Measurements from ENCODE around the gene SH3BGRL. TPM values are rescaled to one million over a fixed set of nuclear protein-coding genes. Genes with fewer than 3 reads are reported as not detected.

Gene SH3BGRL
- total RNA-seq, 1 donor from 2014 or later, result 91.9 TPM

- H3K9me3 ChIP-seq, result no peaks in the 10 kb centered on the region
- H3K27ac ChIP-seq, result no peak overlapping the region
- no peak overlapping the region for H3K4me3 ChIP-seq
- no peaks in the 10 kb centered on the region for H3K4me1 ChIP-seq
- H3K27me3 ChIP-seq, result no peaks in the 10 kb centered on the region
- intact Hi-C loops (cut with DNase I), result no loop called here
- TF ChIP-seq, protein P1, sequence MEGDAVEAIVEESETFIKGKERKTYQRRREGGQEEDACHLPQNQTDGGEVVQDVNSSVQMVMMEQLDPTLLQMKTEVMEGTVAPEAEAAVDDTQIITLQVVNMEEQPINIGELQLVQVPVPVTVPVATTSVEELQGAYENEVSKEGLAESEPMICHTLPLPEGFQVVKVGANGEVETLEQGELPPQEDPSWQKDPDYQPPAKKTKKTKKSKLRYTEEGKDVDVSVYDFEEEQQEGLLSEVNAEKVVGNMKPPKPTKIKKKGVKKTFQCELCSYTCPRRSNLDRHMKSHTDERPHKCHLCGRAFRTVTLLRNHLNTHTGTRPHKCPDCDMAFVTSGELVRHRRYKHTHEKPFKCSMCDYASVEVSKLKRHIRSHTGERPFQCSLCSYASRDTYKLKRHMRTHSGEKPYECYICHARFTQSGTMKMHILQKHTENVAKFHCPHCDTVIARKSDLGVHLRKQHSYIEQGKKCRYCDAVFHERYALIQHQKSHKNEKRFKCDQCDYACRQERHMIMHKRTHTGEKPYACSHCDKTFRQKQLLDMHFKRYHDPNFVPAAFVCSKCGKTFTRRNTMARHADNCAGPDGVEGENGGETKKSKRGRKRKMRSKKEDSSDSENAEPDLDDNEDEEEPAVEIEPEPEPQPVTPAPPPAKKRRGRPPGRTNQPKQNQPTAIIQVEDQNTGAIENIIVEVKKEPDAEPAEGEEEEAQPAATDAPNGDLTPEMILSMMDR (IDR thresholded peaks at IDR 0.05), result no peak
- H3K36me3 ChIP-seq, result no peaks in the 10 kb centered on the region
- DNase-seq (ENCODE audit: low spot score in 2 of 2), result no peak
Measured at GRCh38 chrX:81208916-81209315, 7.0 kb downstream of the SH3BGRL start.

- Histone ChIP-seq H3K9me3 (no peaks in the 10 kb centered on the region), H3K4me1 (no peaks in the 10 kb centered on the region), H3K36me3 (no peaks in the 10 kb centered on the region), H3K27ac (no peak overlapping the region), H3K4me3 (no peak overlapping the region), H3K27me3 (no peaks in the 10 kb centered on the region)
- TF ChIP-seq, protein P1 (IDR thresholded peaks at IDR 0.05), result no peak
- intact Hi-C loops (cut with DNase I), result no loop called here
- no peak for DNase-seq (ENCODE audit: low spot score in 2 of 2)
Measured at GRCh38 chrX:81215685-81216084, 13.8 kb downstream of the SH3BGRL start.

GRCh38 chrX:81229229-81229628 is 27.3 kb downstream of the SH3BGRL start:
- Histone ChIP-seq H3K4me1 (no peaks in the 10 kb centered on the region), H3K27ac (no peak overlapping the region), H3K4me3 (no peak overlapping the region), H3K27me3 (no peaks in the 10 kb centered on the region), H3K36me3 (no peaks in the 10 kb centered on the region), H3K9me3 (no peaks in the 10 kb centered on the region)
- intact Hi-C loops (cut with DNase I), result no loop called here
- TF ChIP-seq, protein P1 (IDR thresholded peaks at IDR 0.05), result no peak
- DNase-seq (ENCODE audit: low spot score in 2 of 2), result no peak

DNA sequence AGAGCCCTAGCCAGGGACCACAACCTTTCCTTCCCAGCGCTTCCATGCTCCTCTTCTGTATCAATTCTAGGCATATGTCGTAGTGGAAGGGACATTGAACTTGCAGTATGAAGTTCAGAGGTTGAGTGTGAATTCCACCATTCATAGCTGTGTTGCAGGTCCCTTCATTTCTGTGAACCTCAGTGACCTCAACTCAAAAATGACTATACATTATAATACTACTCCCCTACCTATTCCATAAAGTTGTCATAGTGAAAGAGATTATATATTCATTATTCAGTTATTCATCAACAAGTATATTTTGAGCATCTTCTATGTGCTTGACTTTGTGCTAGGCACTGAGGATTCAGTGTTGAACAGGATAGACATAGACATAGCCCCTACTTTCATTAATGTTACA is 28.0 kb downstream of the SH3BGRL start:
- TF ChIP-seq, protein P1 (IDR thresholded peaks at IDR 0.05), result no peak
- Histone ChIP-seq H3K36me3 (no peaks in the 10 kb centered on the region), H3K4me3 (no peak overlapping the region), H3K9me3 (no peaks in the 10 kb centered on the region), H3K27me3 (no peaks in the 10 kb centered on the region), H3K27ac (no peak overlapping the region), H3K4me1 (no peaks in the 10 kb centered on the region)
- intact Hi-C loops (cut with DNase I), result no loop called here
- no peak for DNase-seq (ENCODE audit: low spot score in 2 of 2)

DNA sequence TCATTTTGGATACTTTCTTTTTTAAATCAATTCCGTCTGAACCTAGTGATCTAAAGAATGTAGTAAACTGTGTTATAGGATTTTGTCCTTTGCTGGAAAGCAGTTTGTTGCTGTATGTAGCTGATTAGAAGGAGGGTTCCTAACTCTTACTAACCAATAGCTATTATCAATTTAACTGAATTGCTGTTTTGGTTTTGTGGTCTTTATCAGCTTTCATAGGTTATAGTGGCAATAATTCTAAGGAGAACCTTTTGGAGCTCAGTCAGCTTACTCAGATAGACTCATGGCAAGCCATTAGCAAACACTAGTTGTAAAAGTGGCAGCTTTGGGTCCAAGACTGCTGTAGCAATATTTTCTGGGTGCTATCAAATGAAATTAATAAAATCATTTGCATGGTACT is 29.6 kb downstream of the SH3BGRL start:
- TF ChIP-seq, protein P1 (IDR thresholded peaks at IDR 0.05), result no peak
- intact Hi-C loops (cut with DNase I), result no loop called here
- Histone ChIP-seq H3K4me3 (no peak overlapping the region), H3K4me1 (no peaks in the 10 kb centered on the region), H3K27ac (no peak overlapping the region), H3K9me3 (no peaks in the 10 kb centered on the region), H3K36me3 (no peaks in the 10 kb centered on the region), H3K27me3 (no peaks in the 10 kb centered on the region)
- no peak for DNase-seq (ENCODE audit: low spot score in 2 of 2)

DNA sequence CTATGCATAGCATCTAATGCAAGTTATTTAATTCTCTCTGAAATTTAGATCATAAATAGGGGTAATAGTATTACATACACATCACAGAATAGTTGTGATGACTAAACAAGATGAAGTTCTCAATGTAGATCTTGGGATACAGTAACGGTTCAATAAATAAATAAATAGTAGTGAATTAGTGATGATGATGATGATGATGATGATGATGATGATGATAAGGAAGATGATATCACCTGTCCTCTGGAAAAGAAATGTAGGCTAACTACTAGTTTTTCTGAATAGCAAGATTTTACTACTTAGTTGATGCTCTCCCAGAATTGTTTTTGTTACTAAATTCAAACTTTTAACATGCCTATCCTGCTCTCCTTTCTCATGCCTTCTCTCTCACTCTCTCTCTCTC is 30.3 kb downstream of the SH3BGRL start:
- no peaks in the 10 kb centered on the region for H3K4me1 ChIP-seq
- no peak overlapping the region for H3K4me3 ChIP-seq
- no peaks in the 10 kb centered on the region for H3K9me3 ChIP-seq
- no peaks in the 10 kb centered on the region for H3K27me3 ChIP-seq
- H3K27ac ChIP-seq, result no peak overlapping the region
- H3K36me3 ChIP-seq, result no peaks in the 10 kb centered on the region
- TF ChIP-seq, protein P1 (IDR thresholded peaks at IDR 0.05), result no peak
- DNase-seq (ENCODE audit: low spot score in 2 of 2), result no peak
- intact Hi-C loops (cut with DNase I), result no loop called here

Data from ascending aorta (tissue), 2 donors.